ENCODE measurements around the gene ADARB2.

ADARB2 gene

GRCh38 chr10:1569208-1569607, 168.1 kb downstream of the ADARB2 start:
- DNase-seq (ENCODE audit: low read depth in 2 of 2) = no peak

- no peak for DNase-seq (ENCODE audit: low read depth in 2 of 2)
Measured at GRCh38 chr10:1567742-1568495, 169.4 kb downstream of the ADARB2 start.

GRCh38 chr10:1567152-1567551, 170.2 kb downstream of the ADARB2 start:
- DNase-seq (ENCODE audit: low read depth in 2 of 2) = no peak

- no peak for DNase-seq (ENCODE audit: low read depth in 2 of 2)
Measured at GRCh38 chr10:1564791-1565190, 172.5 kb downstream of the ADARB2 start.

- DNase-seq (ENCODE audit: low read depth in 2 of 2) = no peak
Measured at GRCh38 chr10:1563028-1563427, 174.3 kb downstream of the ADARB2 start.

GRCh38 chr10:1561731-1562337, 175.5 kb downstream of the ADARB2 start:
- DNase-seq (ENCODE audit: low read depth in 2 of 2) = no peak

GRCh38 chr10:1560535-1561192, 176.7 kb downstream of the ADARB2 start:
- DNase-seq (ENCODE audit: low read depth in 2 of 2) = no peak

- DNase-seq (ENCODE audit: low read depth in 2 of 2) = no peak
Measured at GRCh38 chr10:1559761-1560160, 177.6 kb downstream of the ADARB2 start.

- no peak for DNase-seq (ENCODE audit: low read depth in 2 of 2)
Measured at GRCh38 chr10:1559311-1559710, 178.0 kb downstream of the ADARB2 start.

GRCh38 chr10:1558906-1559305, 178.4 kb downstream of the ADARB2 start:
- no peak for DNase-seq (ENCODE audit: low read depth in 2 of 2)

GRCh38 chr10:1557081-1557480, 180.2 kb downstream of the ADARB2 start:
- no peak for DNase-seq (ENCODE audit: low read depth in 2 of 2)

GRCh38 chr10:1556496-1556895, 180.8 kb downstream of the ADARB2 start:
- DNase-seq (ENCODE audit: low read depth in 2 of 2) = no peak

- DNase-seq (ENCODE audit: low read depth in 2 of 2) = no peak
Measured at GRCh38 chr10:1553951-1554350, 183.4 kb downstream of the ADARB2 start.

GRCh38 chr10:1552881-1553670, 184.2 kb downstream of the ADARB2 start:
- no peak for DNase-seq (ENCODE audit: low read depth in 2 of 2)

GRCh38 chr10:1552406-1552805, 184.9 kb downstream of the ADARB2 start:
- DNase-seq (ENCODE audit: low read depth in 2 of 2) = no peak

GRCh38 chr10:1551636-1552338, 185.5 kb downstream of the ADARB2 start:
- DNase-seq (ENCODE audit: low read depth in 2 of 2) = no peak

GRCh38 chr10:1550616-1551015, 186.7 kb downstream of the ADARB2 start:
- DNase-seq (ENCODE audit: low read depth in 2 of 2) = no peak

GRCh38 chr10:1550291-1550595, 187.1 kb downstream of the ADARB2 start:
- DNase-seq (ENCODE audit: low read depth in 2 of 2) = no peak

GRCh38 chr10:1549591-1550290, 187.6 kb downstream of the ADARB2 start:
- DNase-seq (ENCODE audit: low read depth in 2 of 2) = no peak

- DNase-seq (ENCODE audit: low read depth in 2 of 2) = no peak
Measured at GRCh38 chr10:1548596-1548995, 188.7 kb downstream of the ADARB2 start.

GRCh38 chr10:1548146-1548545, 189.2 kb downstream of the ADARB2 start:
- DNase-seq (ENCODE audit: low read depth in 2 of 2) = no peak
